Measurements from ENCODE around the gene ACAP3.
"Not testable (repeated sequence)": the region's sequence is repeated elsewhere in the genome, so short reads cannot be mapped to it uniquely, and the experiment has no call there.

Gene ACAP3

GRCh38 chr1:1317420-1317819, 9.7 kb upstream of the ACAP3 start:
- no peaks in the 10 kb centered on the region for H3K27me3 Mint-ChIP-seq (ENCODE audit: low read depth)
- H3K4me1 Mint-ChIP-seq (ENCODE audit: low read depth), result peaks cover 6% of the 10 kb centered on the region
- no peak overlapping the region for H3K27ac Mint-ChIP-seq
- H3K9me3 Mint-ChIP-seq, result no peaks in the 10 kb centered on the region
- peaks cover 15% of the 10 kb centered on the region for H3K36me3 Mint-ChIP-seq (ENCODE audit: low read depth)
- no peak overlapping the region for H3K4me3 Mint-ChIP-seq

- H3K36me3 Mint-ChIP-seq (ENCODE audit: low read depth), result peaks cover 13% of the 10 kb centered on the region
- not testable (repeated sequence) for H3K4me1 Mint-ChIP-seq (ENCODE audit: low read depth); H3K4me3 Mint-ChIP-seq; H3K27ac Mint-ChIP-seq; H3K9me3 Mint-ChIP-seq; H3K27me3 Mint-ChIP-seq (ENCODE audit: low read depth)
Measured at GRCh38 chr1:1316199-1316598, 8.5 kb upstream of the ACAP3 start.

- Mint-ChIP-seq H3K27ac (no peak overlapping the region), H3K27me3 (ENCODE audit: low read depth) (no peaks in the 10 kb centered on the region), H3K4me1 (ENCODE audit: low read depth) (peaks cover 2% of the 10 kb centered on the region), H3K9me3 (no peaks in the 10 kb centered on the region), H3K4me3 (no peak overlapping the region), H3K36me3 (ENCODE audit: low read depth) (peaks cover 13% of the 10 kb centered on the region)
Measured at GRCh38 chr1:1315435-1315954, 7.8 kb upstream of the ACAP3 start.

GRCh38 chr1:1314678-1315335, 7.1 kb upstream of the ACAP3 start:
- no peaks in the 10 kb centered on the region for H3K4me1 Mint-ChIP-seq (ENCODE audit: low read depth)
- H3K4me3 Mint-ChIP-seq, result no peak overlapping the region
- H3K27me3 Mint-ChIP-seq (ENCODE audit: low read depth), result no peaks in the 10 kb centered on the region
- H3K36me3 Mint-ChIP-seq (ENCODE audit: low read depth), result peaks cover 10% of the 10 kb centered on the region
- H3K9me3 Mint-ChIP-seq, result no peaks in the 10 kb centered on the region
- no peak overlapping the region for H3K27ac Mint-ChIP-seq

- Mint-ChIP-seq H3K9me3 (no peaks in the 10 kb centered on the region), H3K36me3 (ENCODE audit: low read depth) (peaks cover 10% of the 10 kb centered on the region), H3K27me3 (ENCODE audit: low read depth) (no peaks in the 10 kb centered on the region), H3K4me1 (ENCODE audit: low read depth) (no peaks in the 10 kb centered on the region), H3K4me3 (no peak overlapping the region), H3K27ac (no peak overlapping the region)
Measured at GRCh38 chr1:1314237-1314586, 6.5 kb upstream of the ACAP3 start.

GRCh38 chr1:1313500-1314236, 5.9 kb upstream of the ACAP3 start:
- H3K27ac Mint-ChIP-seq, result no peak overlapping the region
- H3K4me1 Mint-ChIP-seq (ENCODE audit: low read depth), result no peaks in the 10 kb centered on the region
- peaks cover 10% of the 10 kb centered on the region for H3K36me3 Mint-ChIP-seq (ENCODE audit: low read depth)
- no peaks in the 10 kb centered on the region for H3K27me3 Mint-ChIP-seq (ENCODE audit: low read depth)
- no peaks in the 10 kb centered on the region for H3K9me3 Mint-ChIP-seq
- H3K4me3 Mint-ChIP-seq, result no peak overlapping the region

- H3K4me3 Mint-ChIP-seq, result no peak overlapping the region
- no peaks in the 10 kb centered on the region for H3K27me3 Mint-ChIP-seq (ENCODE audit: low read depth)
- H3K4me1 Mint-ChIP-seq (ENCODE audit: low read depth), result no peaks in the 10 kb centered on the region
- peaks cover 10% of the 10 kb centered on the region for H3K36me3 Mint-ChIP-seq (ENCODE audit: low read depth)
- no peak overlapping the region for H3K27ac Mint-ChIP-seq
- no peaks in the 10 kb centered on the region for H3K9me3 Mint-ChIP-seq
Measured at GRCh38 chr1:1312450-1313314, 5.0 kb upstream of the ACAP3 start.

- H3K27me3 Mint-ChIP-seq (ENCODE audit: low read depth), result no peaks in the 10 kb centered on the region
- no peaks in the 10 kb centered on the region for H3K9me3 Mint-ChIP-seq
- H3K4me3 Mint-ChIP-seq, result no peak overlapping the region
- peaks cover 8% of the 10 kb centered on the region for H3K4me1 Mint-ChIP-seq (ENCODE audit: low read depth)
- peaks cover 5% of the 10 kb centered on the region for H3K36me3 Mint-ChIP-seq (ENCODE audit: low read depth)
- no peak overlapping the region for H3K27ac Mint-ChIP-seq
Measured at GRCh38 chr1:1311107-1312104, 3.7 kb upstream of the ACAP3 start.

- H3K9me3 Mint-ChIP-seq, result no peaks in the 10 kb centered on the region
- peaks cover 14% of the 10 kb centered on the region for H3K4me1 Mint-ChIP-seq (ENCODE audit: low read depth)
- no peak overlapping the region for H3K27ac Mint-ChIP-seq
- no peak overlapping the region for H3K4me3 Mint-ChIP-seq
- peaks cover 5% of the 10 kb centered on the region for H3K36me3 Mint-ChIP-seq (ENCODE audit: low read depth)
- H3K27me3 Mint-ChIP-seq (ENCODE audit: low read depth), result no peaks in the 10 kb centered on the region
Measured at GRCh38 chr1:1310476-1311053, 2.8 kb upstream of the ACAP3 start.

- H3K4me3 Mint-ChIP-seq, result peak overlapping the region; percentile 68
- H3K4me1 Mint-ChIP-seq (ENCODE audit: low read depth), result peaks cover 14% of the 10 kb centered on the region
- H3K27ac Mint-ChIP-seq, result no peak overlapping the region
- peaks cover 5% of the 10 kb centered on the region for H3K36me3 Mint-ChIP-seq (ENCODE audit: low read depth)
- H3K9me3 Mint-ChIP-seq, result no peaks in the 10 kb centered on the region
- H3K27me3 Mint-ChIP-seq (ENCODE audit: low read depth), result no peaks in the 10 kb centered on the region
Measured at GRCh38 chr1:1310109-1310385, 2.3 kb upstream of the ACAP3 start.

- Mint-ChIP-seq H3K4me1 (ENCODE audit: low read depth) (peaks cover 14% of the 10 kb centered on the region), H3K27me3 (ENCODE audit: low read depth) (no peaks in the 10 kb centered on the region), H3K36me3 (ENCODE audit: low read depth) (peaks cover 5% of the 10 kb centered on the region), H3K9me3 (no peaks in the 10 kb centered on the region), H3K27ac (peak overlapping the region; percentile 36), H3K4me3 (peak overlapping the region; percentile 68)
Measured at GRCh38 chr1:1309251-1310108, 1.8 kb upstream of the ACAP3 start.

- peaks cover 5% of the 10 kb centered on the region for H3K36me3 Mint-ChIP-seq (ENCODE audit: low read depth)
- no peaks in the 10 kb centered on the region for H3K27me3 Mint-ChIP-seq (ENCODE audit: low read depth)
- peak overlapping the region; percentile 81 for H3K4me3 Mint-ChIP-seq
Measured at GRCh38 chr1:1308756-1309250, 1.1 kb upstream of the ACAP3 start.

More at GRCh38 chr1:1308756-1309250, 1.1 kb upstream of the ACAP3 start:
- Mint-ChIP-seq H3K27ac (peak overlapping the region; percentile 70), H3K9me3 (no peaks in the 10 kb centered on the region), H3K4me1 (ENCODE audit: low read depth) (peaks cover 14% of the 10 kb centered on the region)
